HTERT RPE-1 (cell line): ENCODE results near the gene CPT1A.

Source experiments
- in situ Hi-C: fragments of 300-500 bp; cut with MboI; formaldehyde crosslinking; loops from 4 replicates; pipeline ENCODE4 v1.14.3; 2020; ENCODE audit warnings: low sequenced_read_pairs

Gene CPT1A

GRCh38 chr11:68804786-68805185, 36.9 kb downstream of the CPT1A start:
- in situ Hi-C loops, result no loop called here

- in situ Hi-C loops, result no loop called here
Measured at GRCh38 chr11:68803766-68804165, 38.0 kb downstream of the CPT1A start.

- in situ Hi-C loops, result no loop called here
Measured at GRCh38 chr11:68798221-68798813, 43.4 kb downstream of the CPT1A start.

- in situ Hi-C loops, result no loop called here
Measured at GRCh38 chr11:68796801-68797200, 44.9 kb downstream of the CPT1A start.

- in situ Hi-C loops, result no loop called here
Measured at GRCh38 chr11:68792400-68792966, 49.2 kb downstream of the CPT1A start.

- in situ Hi-C loops, result no loop called here
Measured at GRCh38 chr11:68784653-68785052, 57.1 kb downstream of the CPT1A start.

- in situ Hi-C loops, result no loop called here
Measured at GRCh38 chr11:68783216-68783821, 58.4 kb downstream of the CPT1A start.

- in situ Hi-C loops, result no loop called here
Measured at GRCh38 chr11:68782711-68783110, 59.0 kb downstream of the CPT1A start.

GRCh38 chr11:68780829-68781228, 60.9 kb downstream of the CPT1A start:
- in situ Hi-C loops, result no loop called here

- in situ Hi-C loops, result no loop called here
Measured at GRCh38 chr11:68778205-68778604, 63.5 kb downstream of the CPT1A start.

GRCh38 chr11:68776442-68777235, 65.1 kb downstream of the CPT1A start:
- in situ Hi-C loops, result no loop called here

- in situ Hi-C loops, result no loop called here
Measured at GRCh38 chr11:68775951-68776388, 65.7 kb downstream of the CPT1A start.

GRCh38 chr11:68774194-68774585, 67.5 kb downstream of the CPT1A start:
- in situ Hi-C loops, result no loop called here

GRCh38 chr11:68773521-68774193, 68.1 kb downstream of the CPT1A start:
- in situ Hi-C loops, result no loop called here

- in situ Hi-C loops, result no loop called here
Measured at GRCh38 chr11:68772936-68773335, 68.8 kb downstream of the CPT1A start.

GRCh38 chr11:68770781-68771180, 70.9 kb downstream of the CPT1A start:
- in situ Hi-C loops, result no loop called here

GRCh38 chr11:68767672-68768071, 74.0 kb downstream of the CPT1A start:
- in situ Hi-C loops, result no loop called here

- in situ Hi-C loops, result no loop called here
Measured at GRCh38 chr11:68766786-68767185, 74.9 kb downstream of the CPT1A start.

- in situ Hi-C loops, result no loop called here
Measured at GRCh38 chr11:68764746-68765145, 77.0 kb downstream of the CPT1A start.

GRCh38 chr11:68763926-68764657, 77.6 kb downstream of the CPT1A start:
- in situ Hi-C loops, result no loop called here
